Activated CD4-positive, CD25-positive, alpha-beta regulatory T cell treated with anti-CD3 and anti-CD28 coated beads, Interleukin-2, amount 50 U/mL, for 24 hours (primary cell): Measurements from ENCODE around the gene ABCA13.

ENCODE experiments used
- ATAC-seq, 2 donors: fragments of 150-1000 bp; cut with Tn5 transposase; one replicate each; pipeline ENCODE4 v1.10.0; 2021; ENCODE audit warnings: mild to moderate bottlenecking in 1 of 2, moderate library complexity in 1 of 2

ABCA13 gene

DNA sequence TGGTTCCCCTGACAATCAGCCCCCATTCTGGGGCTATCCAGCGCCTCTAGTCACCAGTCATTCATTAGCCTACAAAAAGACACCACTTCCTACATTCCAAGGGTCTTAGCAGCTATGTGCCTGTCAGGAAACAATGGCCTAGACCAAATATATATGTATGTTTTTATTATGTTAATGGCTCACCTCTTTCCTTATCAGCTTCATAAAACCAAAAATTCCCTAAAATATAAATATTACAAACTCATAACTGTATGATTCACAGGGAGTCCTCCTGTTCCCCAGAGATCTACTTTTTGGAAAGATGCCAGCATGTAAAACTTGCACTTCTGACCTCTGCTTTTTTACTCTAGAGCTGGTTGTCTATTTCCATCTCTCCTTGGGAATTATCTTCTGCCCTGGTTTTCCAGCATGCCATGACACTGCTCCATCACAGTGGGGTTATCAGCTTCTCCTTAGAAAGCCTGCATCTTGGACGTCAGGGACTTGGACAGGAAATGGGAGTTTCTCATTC is 79.2 kb downstream of the ABCA13 start:
- no peak for ATAC-seq

- ATAC-seq = peak; percentile 51 to 53
These were observed 80.5 kb downstream of the ABCA13 start for GRCh38 chr7:48251766-48252165.

- no peak for ATAC-seq
These were observed 81.7 kb downstream of the ABCA13 start for GRCh38 chr7:48252995-48253394.

DNA sequence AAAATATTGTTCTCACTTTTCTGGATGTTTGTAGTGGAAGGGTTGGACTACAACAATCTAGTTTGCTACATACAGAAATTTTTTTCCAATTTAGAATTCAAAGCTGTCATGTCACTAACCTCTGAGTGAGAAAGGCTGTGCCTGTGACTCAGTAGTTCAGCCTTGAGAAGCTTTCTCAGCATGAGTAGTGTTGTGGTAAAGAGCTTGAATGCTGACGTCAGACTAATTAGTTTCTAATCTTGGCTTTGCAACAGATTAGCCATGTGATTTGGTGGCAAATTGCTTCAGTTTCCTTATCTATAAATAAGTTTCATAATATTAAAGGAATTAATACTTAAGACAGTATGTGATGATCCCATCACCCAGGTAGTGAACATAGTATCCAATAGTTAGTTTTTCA is 83.8 kb downstream of the ABCA13 start:
- peak; percentile 90 to 92 for ATAC-seq

GRCh38 chr7:48259463-48260280 is 88.4 kb downstream of the ABCA13 start:
- no peak for ATAC-seq

- no peak for ATAC-seq
These were observed 90.4 kb downstream of the ABCA13 start for GRCh38 chr7:48261696-48262095.

DNA sequence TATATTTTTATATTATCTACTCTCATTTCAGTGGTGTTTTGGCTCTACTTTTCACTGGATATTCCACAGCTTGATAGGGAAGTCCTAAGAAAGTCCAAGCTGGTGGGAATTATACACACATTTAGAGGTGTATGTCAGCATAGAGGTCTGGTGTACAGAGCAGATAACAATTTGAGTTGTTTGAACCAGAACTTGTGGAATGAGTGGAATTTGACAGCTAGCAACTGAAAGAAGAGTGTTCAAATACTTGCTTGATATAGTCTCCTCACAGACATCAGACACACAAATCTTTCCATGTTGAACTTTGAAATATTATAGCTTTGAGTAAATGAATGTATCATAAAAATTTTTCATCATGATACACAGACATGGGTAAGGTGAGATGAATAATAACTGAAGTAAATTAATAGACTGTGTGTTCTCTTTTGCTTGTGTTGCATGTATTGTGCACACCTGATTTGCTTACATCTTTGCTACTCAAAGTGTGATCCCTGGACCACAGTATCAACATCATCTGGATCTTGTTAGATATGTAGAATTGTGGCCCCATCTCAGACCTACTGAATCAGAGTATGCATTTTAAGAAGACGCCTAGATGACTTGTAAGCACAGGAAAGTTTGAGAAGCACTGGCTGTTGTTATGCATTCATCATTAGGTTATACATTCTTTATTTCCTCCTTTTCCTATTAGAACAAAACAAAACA is 91.5 kb downstream of the ABCA13 start:
- ATAC-seq = no peak

GRCh38 chr7:48263311-48263650 is 92.0 kb downstream of the ABCA13 start:
- no peak for ATAC-seq

DNA sequence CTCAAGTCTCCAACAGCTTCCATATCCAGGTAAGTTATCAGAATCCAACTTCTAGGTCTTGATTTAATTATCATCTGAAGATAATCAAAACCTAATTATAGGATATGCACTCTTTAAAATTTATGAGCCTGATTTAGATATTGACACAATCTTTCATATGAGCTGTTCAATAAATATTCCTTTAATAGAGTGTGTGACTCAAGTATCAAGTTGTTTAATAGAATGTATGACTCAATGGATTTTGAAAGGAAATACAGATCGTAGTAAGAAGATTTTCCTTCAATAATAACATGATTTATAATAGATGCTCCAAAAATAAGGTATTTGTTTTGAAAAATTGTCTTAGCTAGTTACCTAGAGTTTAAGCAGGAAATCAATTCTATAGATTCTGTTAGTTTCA is 97.8 kb downstream of the ABCA13 start:
- ATAC-seq = no peak

GRCh38 chr7:48274662-48275061 is 103.4 kb downstream of the ABCA13 start:
- ATAC-seq = no peak

DNA sequence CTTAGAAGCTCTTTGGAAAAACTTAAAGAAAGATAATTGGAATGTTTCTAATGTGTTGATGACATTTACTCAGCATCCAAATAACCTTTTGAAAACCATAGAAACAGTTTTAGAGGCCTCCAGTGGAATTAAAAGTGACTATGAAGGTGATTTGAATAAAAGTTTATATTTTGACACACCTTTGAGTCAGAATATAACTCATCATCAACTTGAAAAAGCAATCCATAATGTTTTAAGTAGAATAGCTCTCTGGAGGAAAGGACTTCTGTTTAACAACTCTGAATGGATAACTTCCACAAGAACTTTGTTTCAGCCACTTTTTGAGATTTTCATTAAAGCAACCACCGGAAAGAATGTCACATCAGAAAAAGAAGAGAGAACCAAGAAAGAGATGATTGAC is 108.2 kb downstream of the ABCA13 start:
- no peak for ATAC-seq

DNA sequence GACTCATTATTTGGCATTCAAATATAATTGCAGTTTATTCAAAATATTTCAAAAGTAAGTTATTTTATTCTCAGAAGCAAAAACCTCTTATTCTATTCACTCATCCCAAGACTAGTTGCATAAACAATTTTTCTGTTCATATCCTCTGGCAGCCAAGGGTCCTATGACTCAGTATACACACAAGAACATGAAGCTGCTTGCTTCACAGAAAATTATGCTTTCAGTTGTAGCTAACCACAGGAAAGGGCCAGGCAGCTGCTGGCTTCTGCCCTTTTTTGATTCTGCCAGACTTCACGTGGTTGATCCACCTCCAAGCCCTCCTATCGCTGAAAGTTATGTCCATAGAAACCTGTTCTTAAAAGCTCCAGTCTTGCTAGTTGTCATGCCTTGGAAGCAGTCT is 108.8 kb downstream of the ABCA13 start:
- no peak for ATAC-seq

GRCh38 chr7:48285373-48285772 is 114.1 kb downstream of the ABCA13 start:
- no peak for ATAC-seq

- ATAC-seq = no peak
These were observed 115.6 kb downstream of the ABCA13 start for GRCh38 chr7:48286836-48287235.

GRCh38 chr7:48289656-48290055 is 118.4 kb downstream of the ABCA13 start:
- no peak for ATAC-seq

- no peak for ATAC-seq
These were observed 121.7 kb downstream of the ABCA13 start for GRCh38 chr7:48292949-48293348.

- ATAC-seq = no peak
These were observed 124.2 kb downstream of the ABCA13 start for GRCh38 chr7:48295296-48295971.

DNA sequence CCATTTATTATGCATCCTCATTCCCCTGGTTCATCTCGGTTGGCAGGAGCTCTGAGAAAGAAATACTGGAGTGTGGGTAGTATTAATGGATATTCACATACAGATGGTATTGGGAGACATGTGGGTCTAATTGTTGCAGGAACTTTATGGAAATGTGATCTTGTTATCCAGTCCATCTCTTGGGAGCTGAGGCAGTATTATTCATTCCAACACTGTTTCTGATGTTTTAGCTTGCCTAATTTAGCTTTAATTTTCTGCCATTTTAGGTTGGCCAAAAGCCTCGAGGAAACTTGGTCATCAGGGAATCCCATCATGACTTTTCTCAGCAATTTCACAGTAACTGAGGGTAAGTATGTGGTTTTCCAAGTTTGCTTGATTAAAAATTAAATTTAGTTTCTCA is 125.7 kb downstream of the ABCA13 start:
- no peak for ATAC-seq

- peak; percentile 89 to 93 for ATAC-seq
These were observed 127.5 kb downstream of the ABCA13 start for GRCh38 chr7:48298779-48299178.

GRCh38 chr7:48299580-48300169 is 128.4 kb downstream of the ABCA13 start:
- ATAC-seq = peak; percentile 50 to 51

DNA sequence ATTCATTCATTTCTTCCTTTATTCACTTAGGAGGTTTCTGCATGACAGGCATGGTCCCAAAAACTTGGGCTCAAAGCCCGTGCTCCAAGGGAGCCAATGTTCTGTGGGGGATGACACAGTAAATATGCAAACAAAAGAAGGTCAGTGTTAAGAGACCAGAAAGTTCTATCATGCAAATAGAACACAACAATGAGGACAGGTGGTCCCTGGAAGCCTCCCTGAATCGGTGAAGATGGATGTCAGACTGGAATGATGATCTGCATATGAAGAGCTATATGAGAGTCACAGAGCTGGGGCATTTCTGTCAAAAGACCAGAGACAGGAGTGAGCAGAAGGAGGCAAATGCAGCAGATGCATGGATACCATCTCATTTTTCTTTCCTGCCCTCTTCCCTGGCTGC is 129.0 kb downstream of the ABCA13 start:
- no peak for ATAC-seq

- ATAC-seq = no peak
These were observed 129.9 kb downstream of the ABCA13 start for GRCh38 chr7:48301201-48301600.

- ATAC-seq = no peak
These were observed 133.4 kb downstream of the ABCA13 start for GRCh38 chr7:48304641-48305040.
